ENCODE results near the gene SLC35F3.

DNA sequence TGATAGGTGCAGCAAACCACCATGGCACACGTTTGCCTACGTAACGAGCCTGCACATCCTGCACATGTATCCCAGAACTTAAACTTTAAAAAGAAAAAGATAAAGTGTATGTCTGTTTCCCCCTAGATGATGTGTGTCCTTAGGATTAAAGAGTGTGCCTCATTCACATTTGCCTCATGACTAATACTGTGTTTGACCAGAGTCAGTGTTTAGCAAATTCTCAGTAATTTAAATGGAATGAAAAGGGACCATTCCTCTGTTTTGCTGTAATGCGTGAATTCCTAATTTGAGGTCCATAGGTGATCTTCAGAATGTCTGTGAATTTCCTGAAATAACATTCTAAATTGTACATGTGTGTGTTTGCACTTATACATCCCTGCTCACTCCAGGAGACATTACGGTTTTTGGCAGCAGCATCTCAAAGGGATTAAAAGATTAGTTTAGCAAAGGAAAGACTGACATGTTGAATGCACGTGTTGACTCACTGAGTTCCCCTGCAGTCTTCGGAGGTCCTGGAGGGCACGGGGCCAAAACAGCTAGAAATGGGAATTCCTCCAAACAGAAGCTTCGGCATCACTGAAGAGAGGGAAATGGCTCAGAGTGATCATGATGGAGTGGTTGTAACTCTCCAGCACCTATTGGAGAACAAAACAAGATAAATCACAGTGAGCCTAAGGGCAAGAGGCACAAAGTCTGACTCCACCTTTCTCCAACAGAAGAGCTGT is 19.1 kb upstream of the SLC35F3 start:
- TF ChIP-seq, protein P1, sequence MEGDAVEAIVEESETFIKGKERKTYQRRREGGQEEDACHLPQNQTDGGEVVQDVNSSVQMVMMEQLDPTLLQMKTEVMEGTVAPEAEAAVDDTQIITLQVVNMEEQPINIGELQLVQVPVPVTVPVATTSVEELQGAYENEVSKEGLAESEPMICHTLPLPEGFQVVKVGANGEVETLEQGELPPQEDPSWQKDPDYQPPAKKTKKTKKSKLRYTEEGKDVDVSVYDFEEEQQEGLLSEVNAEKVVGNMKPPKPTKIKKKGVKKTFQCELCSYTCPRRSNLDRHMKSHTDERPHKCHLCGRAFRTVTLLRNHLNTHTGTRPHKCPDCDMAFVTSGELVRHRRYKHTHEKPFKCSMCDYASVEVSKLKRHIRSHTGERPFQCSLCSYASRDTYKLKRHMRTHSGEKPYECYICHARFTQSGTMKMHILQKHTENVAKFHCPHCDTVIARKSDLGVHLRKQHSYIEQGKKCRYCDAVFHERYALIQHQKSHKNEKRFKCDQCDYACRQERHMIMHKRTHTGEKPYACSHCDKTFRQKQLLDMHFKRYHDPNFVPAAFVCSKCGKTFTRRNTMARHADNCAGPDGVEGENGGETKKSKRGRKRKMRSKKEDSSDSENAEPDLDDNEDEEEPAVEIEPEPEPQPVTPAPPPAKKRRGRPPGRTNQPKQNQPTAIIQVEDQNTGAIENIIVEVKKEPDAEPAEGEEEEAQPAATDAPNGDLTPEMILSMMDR (IDR thresholded peaks at IDR 0.05; ENCODE audit: low read depth, low read length): no peak
- TF ChIP-seq POLR2A (IDR thresholded peaks at IDR 0.05; ENCODE audit: extremely low read depth, insufficient read length): no peak
- TF ChIP-seq, protein P2, sequence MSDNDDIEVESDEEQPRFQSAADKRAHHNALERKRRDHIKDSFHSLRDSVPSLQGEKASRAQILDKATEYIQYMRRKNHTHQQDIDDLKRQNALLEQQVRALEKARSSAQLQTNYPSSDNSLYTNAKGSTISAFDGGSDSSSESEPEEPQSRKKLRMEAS (IDR thresholded peaks at IDR 0.05; ENCODE audit: low read depth, low read length): no peak

Data from NB4 (cell line).